Loucy (cell line): ENCODE results near the gene RSRC1.
"Not testable (repeated sequence)": the region's sequence is repeated elsewhere in the genome, so short reads cannot be mapped to it uniquely, and the experiment has no call there.

Source experiments
- H2AFZ ChIP-seq: fragments of 200-600 bp; sonication (generic); 2 replicates; pipeline ENCODE4 v1.6.0; 2016; ENCODE audit warnings: antibody characterized with exemption, mild to moderate bottlenecking, low read length, moderate library complexity
- H3F3A ChIP-seq: fragments of 200-600 bp; 2 replicates; pipeline ENCODE4 v1.6.0; 2016; ENCODE audit warnings: antibody characterized with exemption, low read depth, mild to moderate bottlenecking
- H3K27me3 ChIP-seq: fragments of 200-600 bp; sonication (generic); 2 replicates; pipeline ENCODE4 v1.6.1; 2014; ENCODE audit warnings: low read length, mild to moderate bottlenecking; ENCODE audit not compliant: insufficient read depth, poor library complexity, severe bottlenecking
- H3K36me3 ChIP-seq: fragments of 200-600 bp; sonication (generic); 2 replicates; pipeline ENCODE4 v1.6.1; 2016; ENCODE audit warnings: low read length; ENCODE audit not compliant: insufficient read depth
- H3K4me1 ChIP-seq: fragments of 200-600 bp; sonication (generic); 2 replicates; pipeline ENCODE4 v1.5.1; 2014; ENCODE audit warnings: low read length, mild to moderate bottlenecking; ENCODE audit not compliant: insufficient read depth, poor library complexity, severe bottlenecking
- H3K4me2 ChIP-seq: fragments of 200-600 bp; sonication (generic); 2 replicates; pipeline ENCODE4 v1.6.0; 2014; ENCODE audit warnings: antibody characterized with exemption, low read length, low read depth, mild to moderate bottlenecking; ENCODE audit not compliant: poor library complexity, severe bottlenecking
- H3K4me3 ChIP-seq: fragments of 200-600 bp; sonication (generic); 2 replicates; pipeline ENCODE4 v1.5.1; 2014; ENCODE audit warnings: low read length, mild to moderate bottlenecking, mixed read lengths; ENCODE audit not compliant: poor library complexity, severe bottlenecking
- H3K79me2 ChIP-seq: fragments of 200-600 bp; sonication (generic); 2 replicates; pipeline ENCODE4 v1.6.1; 2014; ENCODE audit warnings: low read length; ENCODE audit not compliant: insufficient read depth
- H3K9ac ChIP-seq: fragments of 200-600 bp; sonication (generic); 2 replicates; pipeline ENCODE4 v1.6.0; 2014; ENCODE audit warnings: mild to moderate bottlenecking, low read depth, low read length, moderate library complexity; ENCODE audit not compliant: poor library complexity, severe bottlenecking
- H3K9me2 ChIP-seq: fragments of 200-600 bp; sonication (generic); replicated peaks from 2 replicates; pipeline ENCODE4 v1.6.1; 2016; ENCODE audit warnings: low read depth, low read length, mixed read lengths
- H3K9me3 ChIP-seq: fragments of 200-600 bp; sonication (generic); 2 replicates; pipeline ENCODE4 v1.6.1; 2014; ENCODE audit warnings: mild to moderate bottlenecking, antibody characterized with exemption, low read length, low read depth; ENCODE audit not compliant: insufficient read depth
- H4K20me1 ChIP-seq: fragments of 200-600 bp; sonication (generic); 2 replicates; pipeline ENCODE4 v1.6.0; 2014; ENCODE audit warnings: antibody characterized with exemption, low read length, mild to moderate bottlenecking; ENCODE audit not compliant: insufficient read depth, poor library complexity, severe bottlenecking
- EZH2phosphoT487 ChIP-seq: fragments of 200-600 bp; IDR thresholded peaks from 2 replicates; pipeline ENCODE4 v1.6.1; 2018; ENCODE audit warnings: antibody characterized with exemption, mild to moderate bottlenecking, moderate library complexity, borderline replicate concordance
- TF ChIP-seq, protein P1 (sequence below): fragments of 200-600 bp; sonication (generic); conservative IDR thresholded peaks from 2 replicates; pipeline ENCODE4 v1.5.1; 2014; ENCODE audit warnings: mild to moderate bottlenecking, antibody characterized with exemption, low read length

The RSRC1 gene

DNA sequence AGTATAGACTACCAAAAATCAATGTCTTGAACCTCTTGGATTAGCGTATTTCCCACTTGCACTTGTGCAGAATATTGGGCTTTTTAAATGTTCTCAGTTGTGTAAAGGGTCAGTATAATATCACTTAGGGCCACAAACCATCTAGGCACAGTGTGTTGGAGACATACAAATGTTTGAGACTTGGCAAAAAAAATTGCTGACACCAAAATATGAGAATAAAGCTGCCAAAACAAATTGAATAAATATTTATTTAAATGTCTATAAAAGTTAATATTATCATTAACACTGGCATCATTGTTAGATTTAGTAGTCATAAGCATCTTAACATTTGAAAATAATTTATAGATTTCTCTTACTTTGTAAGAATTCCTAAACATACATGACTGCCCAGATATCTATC is 430.2 kb downstream of the RSRC1 start:
- H3K4me1 ChIP-seq: no peaks in the 10 kb centered on the region

DNA sequence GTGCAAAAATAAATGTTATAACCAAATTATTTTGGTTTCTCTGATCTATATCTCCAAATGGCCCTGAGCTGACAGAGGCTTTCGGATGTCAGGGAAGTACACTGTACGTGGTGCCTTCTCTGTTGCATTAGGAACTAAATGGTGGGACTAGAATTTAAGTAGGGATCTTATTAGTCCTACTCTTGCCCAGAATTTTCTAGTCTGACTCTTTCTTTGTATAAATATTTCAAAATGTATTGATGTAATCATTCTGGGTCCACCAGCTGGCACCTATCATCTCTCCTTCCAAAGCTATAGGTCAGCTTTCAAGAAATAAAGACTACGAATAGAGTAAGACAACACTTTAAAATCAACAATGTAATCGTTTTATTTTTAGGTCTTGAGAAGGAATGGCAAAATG is 438.8 kb downstream of the RSRC1 start:
- Histone ChIP-seq H2AFZ (no peak overlapping the region), H3K27me3 (no peaks in the 10 kb centered on the region), H3K4me2 (no peak overlapping the region), H3K9me3 (no peaks in the 10 kb centered on the region), H3K4me3 (no peak overlapping the region), H3F3A (no peaks in the 10 kb centered on the region), H3K36me3 (peaks cover 29% of the 10 kb centered on the region; the same call in 1 of the 2 replicates), H3K9me2 (no peaks in the 10 kb centered on the region), H3K4me1 (no peaks in the 10 kb centered on the region), H4K20me1 (no peaks in the 10 kb centered on the region), H3K9ac (no peak overlapping the region), H3K79me2 (no peaks in the 10 kb centered on the region)
- no peak for TF ChIP-seq EZH2phosphoT487
- TF ChIP-seq, protein P1, sequence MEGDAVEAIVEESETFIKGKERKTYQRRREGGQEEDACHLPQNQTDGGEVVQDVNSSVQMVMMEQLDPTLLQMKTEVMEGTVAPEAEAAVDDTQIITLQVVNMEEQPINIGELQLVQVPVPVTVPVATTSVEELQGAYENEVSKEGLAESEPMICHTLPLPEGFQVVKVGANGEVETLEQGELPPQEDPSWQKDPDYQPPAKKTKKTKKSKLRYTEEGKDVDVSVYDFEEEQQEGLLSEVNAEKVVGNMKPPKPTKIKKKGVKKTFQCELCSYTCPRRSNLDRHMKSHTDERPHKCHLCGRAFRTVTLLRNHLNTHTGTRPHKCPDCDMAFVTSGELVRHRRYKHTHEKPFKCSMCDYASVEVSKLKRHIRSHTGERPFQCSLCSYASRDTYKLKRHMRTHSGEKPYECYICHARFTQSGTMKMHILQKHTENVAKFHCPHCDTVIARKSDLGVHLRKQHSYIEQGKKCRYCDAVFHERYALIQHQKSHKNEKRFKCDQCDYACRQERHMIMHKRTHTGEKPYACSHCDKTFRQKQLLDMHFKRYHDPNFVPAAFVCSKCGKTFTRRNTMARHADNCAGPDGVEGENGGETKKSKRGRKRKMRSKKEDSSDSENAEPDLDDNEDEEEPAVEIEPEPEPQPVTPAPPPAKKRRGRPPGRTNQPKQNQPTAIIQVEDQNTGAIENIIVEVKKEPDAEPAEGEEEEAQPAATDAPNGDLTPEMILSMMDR: no peak

More for the DNA sequence above, 430.2 kb downstream of the RSRC1 start:
- H3K4me2 ChIP-seq: no peak overlapping the region
- no peaks in the 10 kb centered on the region for H3K9me3 ChIP-seq
- H3K4me3 ChIP-seq: no peak overlapping the region
- no peaks in the 10 kb centered on the region for H3K9me2 ChIP-seq
- no peaks in the 10 kb centered on the region for H4K20me1 ChIP-seq
- no peaks in the 10 kb centered on the region for H3K79me2 ChIP-seq
- H3K27me3 ChIP-seq: no peaks in the 10 kb centered on the region
- peaks cover 18% of the 10 kb centered on the region; the same call in 1 of the 2 replicates for H3K36me3 ChIP-seq
- no peak overlapping the region for H3K9ac ChIP-seq
- H2AFZ ChIP-seq: no peak overlapping the region
- H3F3A ChIP-seq: no peaks in the 10 kb centered on the region
- no peak for TF ChIP-seq EZH2phosphoT487
- TF ChIP-seq, protein P1: no peak

DNA sequence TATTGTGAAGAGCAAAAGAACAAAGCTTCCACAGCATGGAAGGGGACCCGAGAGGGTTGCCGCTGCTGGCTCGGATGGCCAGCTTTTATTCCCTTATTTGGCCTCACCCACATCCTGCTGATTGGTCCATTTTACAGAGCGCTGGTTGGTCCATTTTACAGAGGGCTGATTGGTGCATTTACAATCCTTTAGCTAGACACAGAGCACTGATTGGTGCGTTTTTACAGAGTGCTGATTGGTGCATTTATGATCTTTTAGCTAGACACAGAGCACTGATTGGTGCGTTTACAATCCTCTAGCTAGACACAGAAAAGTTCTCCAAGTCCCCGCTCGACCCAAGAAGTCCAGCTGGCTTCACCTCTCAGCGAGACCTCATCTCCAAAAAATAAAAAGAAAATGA is 440.0 kb downstream of the RSRC1 start:
- not testable (repeated sequence) for H2AFZ ChIP-seq, H3K27me3 ChIP-seq, H3K4me2 ChIP-seq, H3K9ac ChIP-seq, H3K4me3 ChIP-seq, H3K79me2 ChIP-seq, H3F3A ChIP-seq, H3K4me1 ChIP-seq, H3K9me3 ChIP-seq, H3K9me2 ChIP-seq, H4K20me1 ChIP-seq
- peaks cover 18% of the 10 kb centered on the region; the same call in 1 of the 2 replicates for H3K36me3 ChIP-seq

DNA sequence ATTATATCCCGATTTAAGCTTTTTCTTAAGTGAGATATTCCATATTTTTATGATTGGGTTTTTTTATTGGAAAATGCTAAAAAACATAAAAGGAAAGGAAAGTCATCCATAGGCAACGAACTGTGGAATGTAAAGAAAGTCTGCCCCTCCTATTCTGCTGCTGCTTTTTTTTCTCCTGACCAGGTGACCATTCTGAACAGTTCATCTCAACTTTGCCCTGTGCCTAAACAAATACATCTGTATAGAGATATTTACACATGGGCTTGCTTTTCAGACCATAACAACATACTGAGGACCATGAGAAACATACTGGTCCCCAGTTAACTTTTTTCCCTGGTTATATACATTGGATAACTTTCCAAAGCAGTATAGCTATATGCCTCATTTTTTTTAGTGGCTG is 442.2 kb downstream of the RSRC1 start:
- TF ChIP-seq, protein P1: no peak
- TF ChIP-seq EZH2phosphoT487: no peak
- H3K9ac ChIP-seq: no peak overlapping the region
- no peaks in the 10 kb centered on the region for H3K9me2 ChIP-seq
- no peak overlapping the region for H3K4me2 ChIP-seq
- no peaks in the 10 kb centered on the region for H3K27me3 ChIP-seq
- H3K4me1 ChIP-seq: no peaks in the 10 kb centered on the region
- no peak overlapping the region for H3K4me3 ChIP-seq
- no peaks in the 10 kb centered on the region for H3F3A ChIP-seq
- H3K79me2 ChIP-seq: no peaks in the 10 kb centered on the region
- H2AFZ ChIP-seq: no peak overlapping the region
- no peaks in the 10 kb centered on the region for H3K9me3 ChIP-seq
- H4K20me1 ChIP-seq: no peaks in the 10 kb centered on the region
- H3K36me3 ChIP-seq: peaks cover 9% of the 10 kb centered on the region; the same call in 1 of the 2 replicates
